ENCODE measurements around the gene PLXDC1.

Gene PLXDC1

GRCh38 chr17:39150104-39150634 lies 1.3 kb downstream of the PLXDC1 start:
- TF ChIP-seq YY1 (IDR thresholded peaks at IDR 0.05; ENCODE audit: low read depth): no peak
- no peak for TF ChIP-seq TAF1 (IDR thresholded peaks at IDR 0.05; ENCODE audit: low read depth)
- TF ChIP-seq MAX (IDR thresholded peaks at IDR 0.05): no peak
- TF ChIP-seq CEBPB (IDR thresholded peaks at IDR 0.05): no peak
- no peak for TF ChIP-seq EGR1 (IDR thresholded peaks at IDR 0.05)
- no peak for TF ChIP-seq ZBTB7A (IDR thresholded peaks at IDR 0.05; ENCODE audit: low read depth)
- no peak for TF ChIP-seq EP300 (IDR thresholded peaks at IDR 0.05; ENCODE audit: borderline replicate concordance)

GRCh38 chr17:39147221-39148185 lies 3.9 kb downstream of the PLXDC1 start:
- no peak for TF ChIP-seq TAF1 (IDR thresholded peaks at IDR 0.05; ENCODE audit: low read depth)

GRCh38 chr17:39146273-39146672 lies 5.2 kb downstream of the PLXDC1 start:
- TF ChIP-seq EGR1 (IDR thresholded peaks at IDR 0.05) (no peak), REST (IDR thresholded peaks at IDR 0.05; ENCODE audit: low read depth) (no peak), CEBPB (IDR thresholded peaks at IDR 0.05) (no peak), FOXM1 (IDR thresholded peaks at IDR 0.05; ENCODE audit: borderline replicate concordance, low read depth) (no peak), EP300 (IDR thresholded peaks at IDR 0.05; ENCODE audit: borderline replicate concordance) (no peak), TAF1 (IDR thresholded peaks at IDR 0.05; ENCODE audit: low read depth) (no peak), RAD21 (IDR thresholded peaks at IDR 0.05; ENCODE audit: low read depth) (no peak)

- TF ChIP-seq TEAD4 (IDR thresholded peaks at IDR 0.05): no peak
Observed at GRCh38 chr17:39145143-39145542, 6.3 kb downstream of the PLXDC1 start.

- no peak for TF ChIP-seq TEAD4 (IDR thresholded peaks at IDR 0.05)
- no peak for TF ChIP-seq TAF1 (IDR thresholded peaks at IDR 0.05; ENCODE audit: low read depth)
- no peak for TF ChIP-seq EGR1 (IDR thresholded peaks at IDR 0.05)
- no peak for TF ChIP-seq FOXM1 (IDR thresholded peaks at IDR 0.05; ENCODE audit: borderline replicate concordance, low read depth)
- TF ChIP-seq EP300 (IDR thresholded peaks at IDR 0.05; ENCODE audit: borderline replicate concordance): no peak
- TF ChIP-seq RAD21 (IDR thresholded peaks at IDR 0.05; ENCODE audit: low read depth): no peak
- TF ChIP-seq MAX (IDR thresholded peaks at IDR 0.05): no peak
- TF ChIP-seq ZBTB7A (IDR thresholded peaks at IDR 0.05; ENCODE audit: low read depth): no peak
- TF ChIP-seq REST (IDR thresholded peaks at IDR 0.05; ENCODE audit: low read depth): no peak
- TF ChIP-seq CREB1 (IDR thresholded peaks at IDR 0.05; ENCODE audit: low read depth): no peak
- TF ChIP-seq YY1 (IDR thresholded peaks at IDR 0.05; ENCODE audit: low read depth): no peak
- no peak for TF ChIP-seq NFIC (IDR thresholded peaks at IDR 0.05)
- TF ChIP-seq USF1 (IDR thresholded peaks at IDR 0.05): no peak
- no peak for TF ChIP-seq TCF12 (IDR thresholded peaks at IDR 0.05; ENCODE audit: low read depth)
- no peak for TF ChIP-seq CEBPB (IDR thresholded peaks at IDR 0.05)
Observed at GRCh38 chr17:39144416-39144840, 7.0 kb downstream of the PLXDC1 start.

- TF ChIP-seq CEBPB (IDR thresholded peaks at IDR 0.05) (no peak), TEAD4 (IDR thresholded peaks at IDR 0.05) (no peak), NFIC (IDR thresholded peaks at IDR 0.05) (no peak), REST (IDR thresholded peaks at IDR 0.05; ENCODE audit: low read depth) (no peak), FOXM1 (IDR thresholded peaks at IDR 0.05; ENCODE audit: borderline replicate concordance, low read depth) (no peak), MAX (IDR thresholded peaks at IDR 0.05) (no peak), ZBTB7A (IDR thresholded peaks at IDR 0.05; ENCODE audit: low read depth) (no peak)
Observed at GRCh38 chr17:39143552-39144093, 7.8 kb downstream of the PLXDC1 start.
